Effector memory CD8-positive, alpha-beta T cell (primary cell): ENCODE results near the gene IFNA7.
"Not testable (repeated sequence)": the region's sequence is repeated elsewhere in the genome, so short reads cannot be mapped to it uniquely, and the experiment has no call there.

ENCODE experiments used
- ATAC-seq: fragments of 150-1000 bp; cut with Tn5 transposase; replicated peaks from 2 replicates; pipeline ENCODE4 v1.10.0; 2021; ENCODE audit warnings: mild to moderate bottlenecking, moderate library complexity
- DNase-seq, 3 experiments: peaks; one replicate each; pipeline ENCODE4 v3.0.0; 2021
- H3K27ac Mint-ChIP-seq, 2 donors: one replicate each; pipeline ENCODE4 v1.8.0; 2022; ENCODE audit warnings: mild to moderate bottlenecking in 2 of 2, mixed read lengths in 2 of 2, moderate library complexity in 2 of 2
- H3K27me3 Mint-ChIP-seq, 2 donors: one replicate each; pipeline ENCODE4 v1.8.0; 2022; ENCODE audit warnings: mixed read lengths in 2 of 2
- H3K36me3 Mint-ChIP-seq: one replicate; pipeline ENCODE4 v1.8.0; 2022; ENCODE audit warnings: mild to moderate bottlenecking, moderate library complexity, mixed read lengths; ENCODE audit not compliant: insufficient read depth
- H3K4me1 Mint-ChIP-seq, 2 donors: one replicate each; pipeline ENCODE4 v1.8.0; 2022; ENCODE audit warnings: low read depth in 2 of 2, mixed read lengths in 2 of 2
- H3K4me3 Mint-ChIP-seq, 2 donors: one replicate each; pipeline ENCODE4 v1.8.0; 2022; ENCODE audit warnings: mild to moderate bottlenecking in 2 of 2, mixed read lengths in 2 of 2, moderate library complexity in 2 of 2
- H3K9me3 Mint-ChIP-seq, 2 donors: one replicate each; pipeline ENCODE4 v1.8.0; 2022; ENCODE audit warnings: mixed read lengths in 2 of 2
- total RNA-seq, 9 experiments: gene quantifications; one replicate each; lab custom pipeline; 2026; lab: John Stamatoyannopoulos, UW

The IFNA7 gene
- total RNA-seq = 0 reads per million in 9 experiments

- H3K4me1 Mint-ChIP-seq, H3K4me3 Mint-ChIP-seq, H3K27ac Mint-ChIP-seq, H3K9me3 Mint-ChIP-seq, ATAC-seq, H3K36me3 Mint-ChIP-seq, DNase-seq: not testable (repeated sequence)
- H3K27me3 Mint-ChIP-seq = peaks cover 28 to 39% of the 10 kb centered on the region in 2 donors
Observed at GRCh38 chr9:21202105-21202504, at the start of gene IFNA7. Gene IFNA7 (minus strand): TSS chr9:21202205. CDS start chr9:21202165, 40 bp downstream.

- Mint-ChIP-seq H3K27me3 (peaks cover 35 to 42% of the 10 kb centered on the region in 2 donors), H3K4me1 (peaks cover 5 to 8% of the 10 kb centered on the region in 2 donors), H3K27ac (no peak overlapping the region), H3K9me3 (no peaks in the 10 kb centered on the region), H3K36me3 (peaks cover 2% of the 10 kb centered on the region), H3K4me3 (no peak overlapping the region)
- DNase-seq (no peak), ATAC-seq (no peak)
Observed at GRCh38 chr9:21251638-21252037, 49.6 kb upstream of the IFNA7 start.

DNA sequence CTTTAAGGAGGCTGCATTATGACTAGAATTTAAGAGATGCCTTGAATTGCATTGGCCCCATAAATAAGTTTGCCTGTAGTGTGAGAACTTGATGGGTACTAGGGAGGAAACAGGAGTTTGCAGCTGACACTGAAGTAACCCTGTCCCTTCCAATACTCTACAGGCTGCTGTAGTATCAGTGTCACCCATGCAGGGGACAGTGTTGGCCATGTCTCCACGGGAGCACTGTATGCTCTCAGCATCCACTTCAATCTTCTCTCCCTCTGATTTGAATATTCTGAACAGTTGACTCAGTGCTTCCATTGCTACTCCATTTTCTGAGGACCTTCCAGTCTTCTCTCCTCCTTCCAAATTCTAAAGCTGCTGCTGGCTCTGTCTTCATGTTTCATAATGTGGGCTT, 49.2 kb upstream of the IFNA7 start:
- H3K4me3 Mint-ChIP-seq = no peak overlapping the region
- ATAC-seq = no peak
- H3K36me3 Mint-ChIP-seq = peaks cover 2% of the 10 kb centered on the region
- H3K27ac Mint-ChIP-seq = no peak overlapping the region
- peaks cover 5 to 8% of the 10 kb centered on the region in 2 donors for H3K4me1 Mint-ChIP-seq
- peaks cover 31 to 38% of the 10 kb centered on the region in 2 donors for H3K27me3 Mint-ChIP-seq
- no peak for DNase-seq
- no peaks in the 10 kb centered on the region for H3K9me3 Mint-ChIP-seq

GRCh38 chr9:21244836-21245235, 42.8 kb upstream of the IFNA7 start:
- H3K36me3 Mint-ChIP-seq = no peaks in the 10 kb centered on the region
- no peak overlapping the region for H3K4me3 Mint-ChIP-seq
- no peak overlapping the region for H3K27ac Mint-ChIP-seq
- H3K4me1 Mint-ChIP-seq = no peaks in the 10 kb centered on the region
- ATAC-seq (no peak), DNase-seq (no peak)
- H3K9me3 Mint-ChIP-seq = no peaks in the 10 kb centered on the region
- peaks cover 40 to 48% of the 10 kb centered on the region in 2 donors for H3K27me3 Mint-ChIP-seq

- no peak within 1 kb of the TSS for H3K4me3 Mint-ChIP-seq
- H3K4me1 Mint-ChIP-seq = peaks cover 5 to 8% of the 10 kb centered on the region in 2 donors
- H3K9me3 Mint-ChIP-seq = no peaks in the 10 kb centered on the region
- H3K36me3 Mint-ChIP-seq = no peaks in the 10 kb centered on the region
- no peak within 1 kb of the TSS for H3K27ac Mint-ChIP-seq
- ATAC-seq = no peak
- peaks cover 23 to 35% of the 10 kb centered on the region in 2 donors for H3K27me3 Mint-ChIP-seq
- DNase-seq = no peak
Observed at GRCh38 chr9:21239911-21240310, 37.9 kb upstream of the IFNA7 start, which contains the start of gene IFNA14. Gene IFNA14 (minus strand): TSS chr9:21240005. CDS start chr9:21239935, 70 bp downstream.

DNA sequence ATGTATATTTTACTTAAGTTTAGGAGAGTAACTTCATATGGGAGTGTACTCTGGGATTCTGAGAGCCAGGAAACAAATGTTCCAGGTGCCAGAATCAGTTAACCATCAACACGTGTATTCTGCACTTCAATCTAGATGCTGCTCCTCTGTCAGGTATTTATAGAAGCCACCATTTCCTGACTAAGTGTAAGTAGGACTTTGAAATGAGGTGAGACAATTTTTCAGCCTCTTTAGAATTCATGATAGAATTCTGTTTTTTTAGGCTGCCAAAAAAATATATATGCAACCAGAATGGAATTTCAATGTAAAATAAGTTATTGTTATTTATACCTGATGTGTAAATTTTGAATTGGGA, 34.3 kb upstream of the IFNA7 start:
- peak overlapping the region in 1 of 2 donors; percentile 29 for H3K4me3 Mint-ChIP-seq
- H3K36me3 Mint-ChIP-seq, H3K9me3 Mint-ChIP-seq, H3K27ac Mint-ChIP-seq, DNase-seq, H3K4me1 Mint-ChIP-seq: not testable (repeated sequence)
- peak; percentile 48 for ATAC-seq
- peaks cover 2 to 12% of the 10 kb centered on the region in 2 donors for H3K27me3 Mint-ChIP-seq

DNA sequence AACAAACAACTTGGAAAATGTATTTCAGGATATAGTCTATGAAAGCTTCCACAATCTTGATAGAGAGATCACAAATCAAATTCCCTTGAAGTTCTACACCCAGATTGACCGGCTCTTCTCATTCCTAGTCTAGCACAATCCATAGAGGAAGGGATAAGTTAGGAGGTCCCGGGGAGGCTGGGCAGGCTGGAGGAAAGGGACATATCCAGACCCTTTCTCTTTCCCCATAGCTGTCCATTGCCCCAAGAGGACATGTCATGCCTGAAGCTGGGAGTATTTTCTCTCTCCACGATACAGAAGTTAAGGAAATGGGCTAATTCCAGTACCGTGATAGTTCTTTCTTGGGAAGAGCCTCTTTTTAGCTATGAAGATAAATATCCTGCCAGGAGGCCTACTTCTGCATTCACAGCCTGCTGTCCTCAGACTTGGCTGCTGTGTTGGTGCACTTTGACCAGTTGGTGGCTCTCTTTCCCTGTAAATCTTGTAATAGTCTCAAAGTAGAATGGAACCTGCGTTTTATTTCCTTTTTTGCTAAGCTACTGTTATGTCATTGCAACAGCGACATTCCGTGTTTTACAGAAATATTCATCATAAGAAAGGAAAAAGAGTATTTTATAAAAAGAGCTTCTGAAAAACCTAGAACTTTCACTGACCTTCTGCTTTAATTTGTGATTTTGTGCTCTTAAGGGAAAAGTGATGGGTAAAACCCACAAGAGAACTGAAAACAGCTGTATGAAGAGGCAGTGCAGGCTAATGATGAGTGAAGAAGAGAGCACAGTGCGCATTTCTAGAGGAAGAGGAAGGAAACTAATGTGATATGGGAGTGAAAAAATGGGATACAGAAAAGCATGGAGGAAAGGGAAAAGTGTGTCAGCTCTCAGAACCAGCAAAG, 33.7 kb upstream of the IFNA7 start:
- ATAC-seq = peak; percentile 80
- not testable (repeated sequence) for H3K27me3 Mint-ChIP-seq, H3K9me3 Mint-ChIP-seq, H3K4me1 Mint-ChIP-seq, H3K36me3 Mint-ChIP-seq, H3K27ac Mint-ChIP-seq
- peak overlapping the region in 1 of 2 donors; percentile 29 for H3K4me3 Mint-ChIP-seq
- peak in 2 of 3 experiments; percentile 18 to 19 for DNase-seq

GRCh38 chr9:21234153-21234687, 32.2 kb upstream of the IFNA7 start:
- Mint-ChIP-seq H3K36me3 (no peaks in the 10 kb centered on the region), H3K9me3 (no peaks in the 10 kb centered on the region), H3K27ac (no peak overlapping the region), H3K27me3 (peaks cover 0 to 8% of the 10 kb centered on the region in 2 donors), H3K4me3 (no peak overlapping the region), H3K4me1 (peaks cover 5 to 8% of the 10 kb centered on the region in 2 donors)
- DNase-seq (no peak), ATAC-seq (no peak)

GRCh38 chr9:21233258-21233657, 31.3 kb upstream of the IFNA7 start:
- Mint-ChIP-seq H3K27me3 (peaks cover 0 to 4% of the 10 kb centered on the region in 2 donors), H3K4me1 (peaks cover 5 to 8% of the 10 kb centered on the region in 2 donors), H3K36me3 (no peaks in the 10 kb centered on the region), H3K9me3 (no peaks in the 10 kb centered on the region), H3K27ac (no peak overlapping the region), H3K4me3 (no peak overlapping the region)
- DNase-seq (no peak), ATAC-seq (no peak)

DNA sequence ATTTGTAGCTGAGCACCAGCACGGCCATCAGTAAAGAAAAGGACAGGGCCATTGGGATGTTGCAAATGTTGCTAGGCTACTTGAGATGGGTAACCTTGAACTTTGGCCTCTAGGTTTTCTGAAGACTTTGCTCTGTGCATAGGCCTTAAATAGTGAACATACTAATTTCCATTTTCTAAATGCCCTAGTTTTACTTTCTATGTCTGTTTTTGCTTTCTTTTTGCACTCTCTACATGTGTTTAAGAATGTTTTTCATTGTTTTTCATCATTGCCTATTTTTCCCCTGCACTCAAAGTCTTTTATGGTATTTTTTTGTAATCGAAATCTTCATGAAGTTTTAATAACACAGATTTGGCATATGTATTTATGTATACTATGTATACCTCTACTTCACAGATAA, 26.1 kb upstream of the IFNA7 start, which contains the start of gene IFNA17:
Gene IFNA17 (minus strand): TSS at position 101 of the 400 bp plus-strand sequence. CDS start 49 bp downstream, at position 52.
- Mint-ChIP-seq H3K4me1 (no peaks in the 10 kb centered on the region), H3K27me3 (peaks cover 0 to 8% of the 10 kb centered on the region in 2 donors), H3K4me3 (no peak within 1 kb of the TSS), H3K36me3 (no peaks in the 10 kb centered on the region), H3K9me3 (no peaks in the 10 kb centered on the region), H3K27ac (no peak within 1 kb of the TSS)
- DNase-seq = no peak
- ATAC-seq = no peak

GRCh38 chr9:21217211-21217610, 15.2 kb upstream of the IFNA7 start, which contains the start of gene IFNA16:
Gene IFNA16 (minus strand): TSS chr9:21217311. CDS start chr9:21217305, 6 bp downstream.
- H3K4me3 Mint-ChIP-seq, H3K9me3 Mint-ChIP-seq, H3K36me3 Mint-ChIP-seq, H3K4me1 Mint-ChIP-seq, H3K27ac Mint-ChIP-seq, ATAC-seq, DNase-seq: not testable (repeated sequence)
- peaks cover 43 to 49% of the 10 kb centered on the region in 2 donors for H3K27me3 Mint-ChIP-seq

GRCh38 chr9:21213411-21214326, 11.7 kb upstream of the IFNA7 start:
- ATAC-seq = peak; percentile 61
- H3K4me3 Mint-ChIP-seq, DNase-seq, H3K4me1 Mint-ChIP-seq, H3K36me3 Mint-ChIP-seq, H3K27ac Mint-ChIP-seq, H3K9me3 Mint-ChIP-seq: not testable (repeated sequence)
- peaks cover 17 to 30% of the 10 kb centered on the region in 2 donors for H3K27me3 Mint-ChIP-seq

DNA sequence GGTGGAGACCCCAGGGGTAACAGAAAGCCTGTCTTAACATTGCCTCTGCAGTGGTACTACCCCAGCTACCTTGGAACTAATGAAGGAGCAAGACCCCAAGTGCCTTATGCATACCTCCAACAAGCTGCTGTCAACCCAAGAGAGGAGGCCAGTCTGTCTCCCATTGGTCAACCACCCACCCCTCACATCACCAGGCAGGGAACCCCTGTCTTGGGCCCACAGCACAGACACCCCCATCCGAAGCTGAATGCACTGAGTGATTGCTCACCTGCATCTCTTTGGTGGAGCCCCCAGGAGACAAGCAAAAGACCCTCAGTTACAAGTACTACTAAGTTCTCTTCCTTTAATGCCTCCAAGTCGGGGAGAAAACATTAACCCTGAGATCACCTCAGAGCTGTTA, 10.2 kb upstream of the IFNA7 start:
- H3K4me3 Mint-ChIP-seq, H3K9me3 Mint-ChIP-seq, ATAC-seq, H3K27ac Mint-ChIP-seq, DNase-seq, H3K4me1 Mint-ChIP-seq, H3K36me3 Mint-ChIP-seq: not testable (repeated sequence)
- H3K27me3 Mint-ChIP-seq = peaks cover 12 to 28% of the 10 kb centered on the region in 2 donors
